Measurements from ENCODE around the gene SEMA6B.
"Not testable (repeated sequence)": the region's sequence is repeated elsewhere in the genome, so short reads cannot be mapped to it uniquely, and the experiment has no call there.

Gene SEMA6B

GRCh38 chr19:4600893-4601292 is 41.4 kb upstream of the SEMA6B start:
- no peak for DNase-seq (ENCODE audit: low read depth)
- no peak for TF ChIP-seq CTCF (IDR thresholded peaks at IDR 0.05; ENCODE audit: low read depth, low read length, missing control alignments)
- in situ Hi-C loops (cut with HindIII; ENCODE audit: low sequenced_read_pairs), result no loop called here
- no peak overlapping the region for H3K4me3 ChIP-seq (ENCODE audit: low read depth, low read length)

- in situ Hi-C loops (cut with HindIII; ENCODE audit: low sequenced_read_pairs), result no loop called here
- no peak for DNase-seq (ENCODE audit: low read depth)
- no peak for TF ChIP-seq CTCF (IDR thresholded peaks at IDR 0.05; ENCODE audit: low read depth, low read length, missing control alignments)
- no peak overlapping the region for H3K4me3 ChIP-seq (ENCODE audit: low read depth, low read length)
Measured at GRCh38 chr19:4600082-4600481, 40.6 kb upstream of the SEMA6B start.

GRCh38 chr19:4598712-4599111 is 39.2 kb upstream of the SEMA6B start:
- H3K4me3 ChIP-seq (ENCODE audit: low read depth, low read length), result no peak overlapping the region
- in situ Hi-C loops (cut with HindIII; ENCODE audit: low sequenced_read_pairs), result no loop called here
- no peak for TF ChIP-seq CTCF (IDR thresholded peaks at IDR 0.05; ENCODE audit: low read depth, low read length, missing control alignments)
- no peak for DNase-seq (ENCODE audit: low read depth)

- in situ Hi-C loops (cut with HindIII; ENCODE audit: low sequenced_read_pairs), result no loop called here
- no peak overlapping the region for H3K4me3 ChIP-seq (ENCODE audit: low read depth, low read length)
- no peak for TF ChIP-seq CTCF (IDR thresholded peaks at IDR 0.05; ENCODE audit: low read depth, low read length, missing control alignments)
- no peak for DNase-seq (ENCODE audit: low read depth)
Measured at GRCh38 chr19:4597975-4598671, 38.6 kb upstream of the SEMA6B start.

- no peak overlapping the region for H3K4me3 ChIP-seq (ENCODE audit: low read depth, low read length)
- no peak for DNase-seq (ENCODE audit: low read depth)
- in situ Hi-C loops (cut with HindIII; ENCODE audit: low sequenced_read_pairs), result no loop called here
- TF ChIP-seq CTCF (IDR thresholded peaks at IDR 0.05; ENCODE audit: low read depth, low read length, missing control alignments), result no peak
Measured at GRCh38 chr19:4597278-4597974, 37.9 kb upstream of the SEMA6B start.

- in situ Hi-C loops (cut with HindIII; ENCODE audit: low sequenced_read_pairs), result no loop called here
- no peak for TF ChIP-seq CTCF (IDR thresholded peaks at IDR 0.05; ENCODE audit: low read depth, low read length, missing control alignments)
- no peak for DNase-seq (ENCODE audit: low read depth)
- no peak overlapping the region for H3K4me3 ChIP-seq (ENCODE audit: low read depth, low read length)
Measured at GRCh38 chr19:4596033-4596904, 36.8 kb upstream of the SEMA6B start.

GRCh38 chr19:4595158-4595557 is 35.7 kb upstream of the SEMA6B start:
- in situ Hi-C loops (cut with HindIII; ENCODE audit: low sequenced_read_pairs); DNase-seq (ENCODE audit: low read depth); H3K4me3 ChIP-seq (ENCODE audit: low read depth, low read length): not testable (repeated sequence)

All from astrocyte of the cerebellum (primary cell).